HCT116 (cell line): Measurements from ENCODE around the gene SUCNR1. TPM values are rescaled to one million over a fixed set of nuclear protein-coding genes. Genes with fewer than 3 reads are reported as not detected.

ENCODE experiments used
- ATAC-seq: fragments of 200-7000 bp; cut with Tn5 transposase; 2 replicates; pipeline ENCODE4 v1.9.1; 2020; ENCODE audit warnings: mild to moderate bottlenecking, moderate library complexity
- BruUV-seq: library from RNA; stranded (reverse); fragments of 400-500 nt; replicated peaks from 2 replicates; lab custom pipeline; 2021; lab: Mats Ljungman, UMichigan
- CTCF ChIA-PET: fragments of 300-600 bp; sonication (Branson Sonifier 250); formaldehyde crosslinking; loops from one replicate; lab custom pipeline; 2021; ENCODE audit warnings: antibody characterized with exemption; lab: Charles Lee
- POLR2A ChIA-PET: fragments of 300-600, 350-600 bp; sonication (Branson Sonifier 250); formaldehyde crosslinking; loops from one replicate; lab custom pipeline; 2021; ENCODE audit warnings: antibody characterized with exemption; lab: Charles Lee
- RAD21 ChIA-PET, 2 experiments: fragments of 300-600 bp; sonication (Branson Sonifier 250); formaldehyde crosslinking; loops; one replicate each; lab custom pipeline; 2023; ENCODE audit warnings: low total read pairs in 2 of 2; ENCODE audit not compliant: uncharacterized antibody in 2 of 2, unreplicated experiment in 2 of 2, low non-redundant PET in 1 of 2; lab: Charles Lee
- DNase-seq: peaks from one replicate; pipeline ENCODE4 v3.0.0-alpha.2; 2010; ENCODE audit warnings: low read depth, low spot score
- H2AFZ ChIP-seq: fragments of 200-600 bp; shearing (Covaris generic), sonication (generic); 2 replicates; pipeline ENCODE4 v1.6.1; 2017; ENCODE audit warnings: low read depth, mixed run types, mixed read lengths, antibody characterized with exemption, low read length; ENCODE audit not compliant: poor library complexity, severe bottlenecking
- H3K27ac ChIP-seq: 2 replicates; pipeline ENCODE4 v1.5.1; 2012; ENCODE audit warnings: low read depth, low read length
- H3K27me3 ChIP-seq: fragments of 200-600 bp; sonication (generic); 2 replicates; pipeline ENCODE4 v1.6.1; 2016; ENCODE audit warnings: mixed run types, low read length, mixed read lengths; ENCODE audit not compliant: insufficient read depth
- H3K36me3 ChIP-seq, 2 experiments: fragments of 200-500 bp in 1 of 2; fragments of 200-600 bp in 1 of 2; sonication (Bioruptor generic) in 1 of 2; sonication (generic) in 1 of 2; 2 replicates each; pipeline versions ENCODE4 v1.5.1 to v1.6.1; 2014 to 2016; ENCODE audit warnings: low read length in 2 of 2, inconsistent platforms in 1 of 2, mixed read lengths in 1 of 2, mixed run types in 1 of 2; ENCODE audit not compliant: insufficient read depth in 2 of 2, control insufficient read depth in 1 of 2
- H3K4me1 ChIP-seq, 2 experiments: fragments of 200-600 bp in 1 of 2; sonication (generic) in 1 of 2; 2 replicates each; pipeline versions ENCODE4 v1.5.1 to v1.6.1; 2012 to 2017; ENCODE audit warnings: low read length in 2 of 2, inconsistent platforms in 1 of 2, mild to moderate bottlenecking in 1 of 2, mixed read lengths in 1 of 2, mixed run types in 1 of 2, moderate library complexity in 1 of 2; ENCODE audit not compliant: insufficient read depth in 2 of 2, control insufficient read depth in 1 of 2
- H3K4me2 ChIP-seq: fragments of 200-600 bp; sonication (generic); 2 replicates; pipeline ENCODE4 v1.6.1; 2017; ENCODE audit warnings: mixed run types, low read length, mixed read lengths
- H3K4me3 ChIP-seq, 2 experiments: fragments of 200-600 bp in 1 of 2; sonication (generic) in 1 of 2; replicated peaks in 1 of 2; 2 replicates each; pipeline ENCODE4 v1.5.1; 2011 to 2016; ENCODE audit warnings: low read length in 2 of 2, control low read depth in 1 of 2, low read depth in 1 of 2, mild to moderate bottlenecking in 1 of 2, mixed read lengths in 1 of 2, mixed run types in 1 of 2
- H3K79me2 ChIP-seq: fragments of 200-600 bp; sonication (generic); 2 replicates; pipeline ENCODE4 v1.6.1; 2017; ENCODE audit warnings: mild to moderate bottlenecking, mixed run types, low read length, moderate library complexity, mixed read lengths; ENCODE audit not compliant: insufficient read depth
- H3K9ac ChIP-seq: fragments of 200-600 bp; sonication (generic); 2 replicates; pipeline ENCODE4 v1.6.1; 2016; ENCODE audit warnings: low read length, mixed read lengths
- H3K9me2 ChIP-seq: fragments of 200-600 bp; sonication (generic), shearing (Covaris generic); 2 replicates; pipeline ENCODE4 v1.6.1; 2017; ENCODE audit warnings: mixed run types, mild to moderate bottlenecking, moderate library complexity; ENCODE audit not compliant: insufficient read depth
- H3K9me3 ChIP-seq, 2 experiments: fragments of 200-500 bp in 1 of 2; fragments of 200-600 bp in 1 of 2; sonication (Bioruptor generic) in 1 of 2; sonication (generic) in 1 of 2; 2 replicates each; pipeline ENCODE4 v1.6.1; 2014 to 2017; ENCODE audit warnings: low read length in 2 of 2, mixed read lengths in 2 of 2, inconsistent platforms in 1 of 2, low read depth in 1 of 2, mild to moderate bottlenecking in 1 of 2, mixed run types in 1 of 2, moderate library complexity in 1 of 2; ENCODE audit not compliant: control insufficient read depth in 1 of 2, insufficient read depth in 1 of 2
- H4K20me1 ChIP-seq: fragments of 200-600 bp; sonication (generic), shearing (Covaris generic); 2 replicates; pipeline ENCODE4 v1.6.1; 2017; ENCODE audit warnings: mixed run types, mild to moderate bottlenecking, moderate library complexity; ENCODE audit not compliant: insufficient read depth
- CBX3 ChIP-seq: IDR thresholded peaks from 2 replicates; pipeline ENCODE4 v1.6.1; 2012; ENCODE audit warnings: low read depth
- CEBPB ChIP-seq: IDR thresholded peaks from 2 replicates; pipeline ENCODE4 v1.6.1; 2012; ENCODE audit warnings: low read depth
- ELF1 ChIP-seq: IDR thresholded peaks from 2 replicates; pipeline ENCODE4 v1.6.1; 2012; ENCODE audit warnings: low read depth, borderline replicate concordance
- EZH2 ChIP-seq: fragments of 200-600 bp; sonication (generic); IDR thresholded peaks from 2 replicates; pipeline ENCODE4 v1.6.1; 2017; ENCODE audit warnings: antibody characterized with exemption, mixed run types
- EZH2phosphoT487 ChIP-seq: fragments of 200-600 bp; IDR thresholded peaks from 2 replicates; pipeline ENCODE4 v1.6.1; 2018; ENCODE audit warnings: antibody characterized with exemption, borderline replicate concordance
- FOSL1 ChIP-seq: IDR thresholded peaks from 2 replicates; pipeline ENCODE4 v1.6.1; 2012; ENCODE audit warnings: low read depth
- POLR2A ChIP-seq: IDR thresholded peaks from 2 replicates; pipeline ENCODE4 v1.7.0; 2011; ENCODE audit warnings: borderline replicate concordance; ENCODE audit not compliant: insufficient read depth, insufficient read length; ENCODE audit errors: extremely low read depth
- RAD21 ChIP-seq: IDR thresholded peaks from 2 replicates; pipeline ENCODE4 v1.6.1; 2012; ENCODE audit warnings: low read depth, mild to moderate bottlenecking
- SIN3A ChIP-seq: IDR thresholded peaks from 2 replicates; pipeline ENCODE4 v1.6.1; 2012; ENCODE audit warnings: low read depth
- SP1 ChIP-seq: IDR thresholded peaks from 2 replicates; pipeline ENCODE4 v1.6.1; 2012; ENCODE audit warnings: low read depth
- SRF ChIP-seq: IDR thresholded peaks from 2 replicates; pipeline ENCODE4 v1.6.1; 2012; ENCODE audit warnings: low read depth
- TCF7L2 ChIP-seq: IDR thresholded peaks from 2 replicates; pipeline ENCODE4 v1.7.0; 2011; ENCODE audit warnings: borderline replicate concordance, inconsistent platforms; ENCODE audit not compliant: insufficient read depth, insufficient read length; ENCODE audit errors: extremely low read depth
- YY1 ChIP-seq: IDR thresholded peaks from 2 replicates; pipeline ENCODE4 v1.6.1; 2011; ENCODE audit warnings: low read length, low read depth, moderate library complexity, mild to moderate bottlenecking; ENCODE audit not compliant: insufficient replicate concordance; ENCODE audit errors: extremely low read depth
- ZNF274 ChIP-seq: fragments of 200-500 bp; sonication (Bioruptor generic); IDR thresholded peaks from 2 replicates; pipeline ENCODE4 v1.6.1; 2014; ENCODE audit warnings: mild to moderate bottlenecking, low read depth, low read length, inconsistent platforms
- intact Hi-C: fragments of 100-400 bp; cut with micrococcal nuclease; formaldehyde crosslinking; loops from 2 replicates; pipeline ENCODE4 v1.10.0; 2022
- total RNA-seq: library from RNA; stranded (reverse); gene quantifications from one replicate; pipeline ENCODE4 v1.2.1, GENCODE V29; 2021; ENCODE audit not compliant: unreplicated experiment
- TF ChIP-seq, protein P1 (sequence below): IDR thresholded peaks from 2 replicates; pipeline ENCODE4 v1.6.1; 2011; ENCODE audit warnings: mild to moderate bottlenecking, low read length, moderate library complexity; ENCODE audit not compliant: insufficient replicate concordance; ENCODE audit errors: extremely low read depth
- TF ChIP-seq, protein P2 (sequence below), 3 experiments: fragments of 200-600 bp in 1 of 3; sonication (generic) in 1 of 3; IDR thresholded peaks in 2 of 3; conservative IDR thresholded peaks in 1 of 3; 2 replicates each; pipeline ENCODE4 v1.5.1; 2012 to 2017; ENCODE audit warnings: low read depth in 2 of 3, low read length in 2 of 3, antibody characterized with exemption in 1 of 3, borderline replicate concordance in 1 of 3, control low read depth in 1 of 3, mild to moderate bottlenecking in 1 of 3, mixed read lengths in 1 of 3, mixed run types in 1 of 3, moderate library complexity in 1 of 3; ENCODE audit not compliant: insufficient read depth in 1 of 3

SUCNR1 gene
- total RNA-seq, 1 experiment from 2014 or later = 0.17 TPM

- peak; percentile 50 for DNase-seq
- POLR2A ChIA-PET = no interaction called here
- Histone ChIP-seq H3K4me2 (no peak overlapping the region), H3K4me1 (0 out of 4 replicates have a peak, but pooled peaks cover 0 to under 1% of the 10 kb centered on the region in 2 experiments), H2AFZ (no peak overlapping the region), H3K9me3 (no peaks in the 10 kb centered on the region), H3K9me2 (no peaks in the 10 kb centered on the region), H3K27me3 (no peaks in the 10 kb centered on the region), H3K79me2 (no peaks in the 10 kb centered on the region), H4K20me1 (no peaks in the 10 kb centered on the region), H3K4me3 (no peak overlapping the region), H3K36me3 (no peaks in the 10 kb centered on the region), H3K27ac (no peak overlapping the region), H3K9ac (no peak overlapping the region)
- intact Hi-C loops = loop anchor here (1.0 to 5.0 kb wide), 5 partner anchors 79 to 751 kb away; no protein-coding TSS in a partner anchor
- RAD21 ChIA-PET = interaction anchor here in 1 of 2 experiments (0.6 kb wide), 1 partner anchor 224 kb away, joined by 4 read pairs; no protein-coding TSS in a partner anchor
- peak; percentile 83 for TF ChIP-seq RAD21
- TF ChIP-seq SIN3A = no peak
- TF ChIP-seq, protein P1, sequence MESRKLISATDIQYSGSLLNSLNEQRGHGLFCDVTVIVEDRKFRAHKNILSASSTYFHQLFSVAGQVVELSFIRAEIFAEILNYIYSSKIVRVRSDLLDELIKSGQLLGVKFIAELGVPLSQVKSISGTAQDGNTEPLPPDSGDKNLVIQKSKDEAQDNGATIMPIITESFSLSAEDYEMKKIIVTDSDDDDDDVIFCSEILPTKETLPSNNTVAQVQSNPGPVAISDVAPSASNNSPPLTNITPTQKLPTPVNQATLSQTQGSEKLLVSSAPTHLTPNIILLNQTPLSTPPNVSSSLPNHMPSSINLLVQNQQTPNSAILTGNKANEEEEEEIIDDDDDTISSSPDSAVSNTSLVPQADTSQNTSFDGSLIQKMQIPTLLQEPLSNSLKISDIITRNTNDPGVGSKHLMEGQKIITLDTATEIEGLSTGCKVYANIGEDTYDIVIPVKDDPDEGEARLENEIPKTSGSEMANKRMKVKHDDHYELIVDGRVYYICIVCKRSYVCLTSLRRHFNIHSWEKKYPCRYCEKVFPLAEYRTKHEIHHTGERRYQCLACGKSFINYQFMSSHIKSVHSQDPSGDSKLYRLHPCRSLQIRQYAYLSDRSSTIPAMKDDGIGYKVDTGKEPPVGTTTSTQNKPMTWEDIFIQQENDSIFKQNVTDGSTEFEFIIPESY = no peak
- TF ChIP-seq SP1 = no peak
- TF ChIP-seq TCF7L2 = no peak
- no peak for TF ChIP-seq CEBPB
- no peak for TF ChIP-seq ZNF274
- no peak for TF ChIP-seq EZH2
- TF ChIP-seq SRF = no peak
- TF ChIP-seq, protein P2, sequence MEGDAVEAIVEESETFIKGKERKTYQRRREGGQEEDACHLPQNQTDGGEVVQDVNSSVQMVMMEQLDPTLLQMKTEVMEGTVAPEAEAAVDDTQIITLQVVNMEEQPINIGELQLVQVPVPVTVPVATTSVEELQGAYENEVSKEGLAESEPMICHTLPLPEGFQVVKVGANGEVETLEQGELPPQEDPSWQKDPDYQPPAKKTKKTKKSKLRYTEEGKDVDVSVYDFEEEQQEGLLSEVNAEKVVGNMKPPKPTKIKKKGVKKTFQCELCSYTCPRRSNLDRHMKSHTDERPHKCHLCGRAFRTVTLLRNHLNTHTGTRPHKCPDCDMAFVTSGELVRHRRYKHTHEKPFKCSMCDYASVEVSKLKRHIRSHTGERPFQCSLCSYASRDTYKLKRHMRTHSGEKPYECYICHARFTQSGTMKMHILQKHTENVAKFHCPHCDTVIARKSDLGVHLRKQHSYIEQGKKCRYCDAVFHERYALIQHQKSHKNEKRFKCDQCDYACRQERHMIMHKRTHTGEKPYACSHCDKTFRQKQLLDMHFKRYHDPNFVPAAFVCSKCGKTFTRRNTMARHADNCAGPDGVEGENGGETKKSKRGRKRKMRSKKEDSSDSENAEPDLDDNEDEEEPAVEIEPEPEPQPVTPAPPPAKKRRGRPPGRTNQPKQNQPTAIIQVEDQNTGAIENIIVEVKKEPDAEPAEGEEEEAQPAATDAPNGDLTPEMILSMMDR (IDR thresholded peaks at IDR 0.05 in 2 of 3, conservative IDR thresholded peaks at IDR 0.05 in 1 of 3; ENCODE audit: borderline replicate concordance in 1 of 3, insufficient read depth in 1 of 3, low read depth in 2 of 3, low read length in 2 of 3) = peak; percentile 50 to 71 (median 71)
- no peak for TF ChIP-seq FOSL1
- TF ChIP-seq CBX3 = no peak
- no peak for TF ChIP-seq ELF1
- no peak for TF ChIP-seq POLR2A
- TF ChIP-seq YY1 = no peak
- TF ChIP-seq EZH2phosphoT487 = no peak
- TF ChIP-seq, all 23 proteins: peak for 2
- peak; percentile 74 for ATAC-seq
- no TSS peak for BruUV-seq
- CTCF ChIA-PET = interaction anchor here (0.8 to 1.7 kb wide), 7 partner anchors 80 to 629 kb away, joined by 3 to 11 read pairs (median 4); no protein-coding TSS in a partner anchor
Observed at GRCh38 chr3:151918253-151919029, 45.0 kb downstream of the SUCNR1 start.
